SK-N-SH (cell line): ENCODE measurements around the gene CCDC179. TPM values are rescaled to one million over a fixed set of nuclear protein-coding genes. Genes with fewer than 3 reads are reported as not detected.

ENCODE experiments used
- CTCF ChIA-PET: fragments of 300-600, 350-600 bp; formaldehyde crosslinking; extraction: SDS; loops from one replicate; lab custom pipeline; 2021; lab: Yijun Ruan, JAX
- POLR2A ChIA-PET: fragments of 350-600 bp; sonication (Branson Sonifier 250); formaldehyde crosslinking; extraction: SDS; loops from one replicate; lab custom pipeline; 2020; ENCODE audit warnings: antibody characterized with exemption, inconsistent platforms; lab: Yijun Ruan, JAX
- DNase-seq: peaks from one replicate; pipeline ENCODE4 v3.0.0; 2012
- H2AFZ ChIP-seq: fragments of 200-600 bp; sonication (generic); 2 replicates; pipeline ENCODE4 v1.8.1; 2016; ENCODE audit warnings: antibody characterized with exemption, mild to moderate bottlenecking, low read depth
- H3F3A ChIP-seq: fragments of 200-600 bp; sonication (generic); replicated peaks from 2 replicates; pipeline ENCODE3; 2016; ENCODE audit warnings: antibody characterized with exemption, mild to moderate bottlenecking; ENCODE audit not compliant: insufficient read depth
- H3K27ac ChIP-seq, 2 experiments: fragments of 200-500 bp in 1 of 2; fragments of 200-600 bp in 1 of 2; sonication (Bioruptor generic) in 1 of 2; sonication (generic), shearing (Covaris generic) in 1 of 2; 2 replicates each; pipeline versions ENCODE4 v1.5.1 to v1.6.1; 2014 to 2016; ENCODE audit warnings: low read depth in 2 of 2, inconsistent platforms in 1 of 2, low read length in 1 of 2, mild to moderate bottlenecking in 1 of 2, mixed read lengths in 1 of 2
- H3K27me3 ChIP-seq: fragments of 200-600 bp; sonication (generic), shearing (Covaris generic); 2 replicates; pipeline ENCODE4 v1.6.1; 2016; ENCODE audit warnings: mixed run types; ENCODE audit not compliant: insufficient read depth
- H3K36me3 ChIP-seq, 2 experiments: fragments of 200-500 bp in 1 of 2; fragments of 200-600 bp in 1 of 2; sonication (Bioruptor generic) in 1 of 2; sonication (generic) in 1 of 2; replicated peaks in 1 of 2; 2 replicates each; pipeline versions ENCODE3 to v1.5.1; 2014 to 2016; ENCODE audit warnings: low read length in 1 of 2, mild to moderate bottlenecking in 1 of 2; ENCODE audit not compliant: insufficient read depth in 2 of 2, control insufficient read depth in 1 of 2
- H3K4me1 ChIP-seq, 2 experiments: fragments of 200-500 bp in 1 of 2; fragments of 200-600 bp in 1 of 2; sonication (Bioruptor generic) in 1 of 2; sonication (generic), shearing (Covaris generic) in 1 of 2; 2 replicates each; pipeline versions ENCODE4 v1.5.1 to v1.6.1; 2014 to 2016; ENCODE audit warnings: low read depth in 1 of 2, low read length in 1 of 2, mixed run types in 1 of 2; ENCODE audit not compliant: insufficient read depth in 2 of 2, control insufficient read depth in 1 of 2
- H3K4me2 ChIP-seq: fragments of 200-600 bp; sonication (generic), shearing (Covaris generic); 2 replicates; pipeline ENCODE4 v1.6.1; 2017; ENCODE audit warnings: mixed run types
- H3K4me3 ChIP-seq, 2 experiments: fragments of 200-500 bp in 1 of 2; fragments of 200-600 bp in 1 of 2; sonication (Bioruptor generic) in 1 of 2; sonication (generic), shearing (Covaris generic) in 1 of 2; 2 replicates each; pipeline versions ENCODE4 v1.5.1 to v1.8.1; 2014 to 2016; ENCODE audit warnings: low read depth in 2 of 2, inconsistent platforms in 1 of 2, low read length in 1 of 2, mild to moderate bottlenecking in 1 of 2, mixed read lengths in 1 of 2, moderate library complexity in 1 of 2
- H3K79me2 ChIP-seq: fragments of 200-600 bp; sonication (generic); 2 replicates; pipeline ENCODE4 v1.8.1; 2017; ENCODE audit warnings: mild to moderate bottlenecking; ENCODE audit not compliant: insufficient read depth
- H3K9ac ChIP-seq: fragments of 200-600 bp; sonication (generic); 2 replicates; pipeline ENCODE4 v1.6.1; 2017; ENCODE audit warnings: mixed run types
- H3K9me2 ChIP-seq: fragments of 200-600 bp; sonication (generic); 2 replicates; pipeline ENCODE4 v1.6.1; 2017; ENCODE audit warnings: mixed run types
- H3K9me3 ChIP-seq: fragments of 200-600 bp; sonication (generic); 2 replicates; pipeline ENCODE4 v1.6.1; 2017; ENCODE audit warnings: mixed run types, mild to moderate bottlenecking, moderate library complexity
- H4K20me1 ChIP-seq: fragments of 200-600 bp; sonication (generic); 2 replicates; pipeline ENCODE4 v1.6.1; 2017; ENCODE audit warnings: mild to moderate bottlenecking, mixed run types; ENCODE audit not compliant: insufficient read depth
- CTCF ChIP-seq: fragments of 200-600 bp; sonication (generic); IDR thresholded peaks from 2 replicates; pipeline ENCODE4 v1.6.1; 2017; ENCODE audit warnings: antibody characterized with exemption, mild to moderate bottlenecking, moderate library complexity
- FOXJ3 ChIP-seq: sonication (generic); formaldehyde crosslinking; IDR thresholded peaks from 2 replicates; pipeline ENCODE4 v1.5.1; 2020; ENCODE audit warnings: mild to moderate bottlenecking, missing genetic modification reagents
- FOXM1 ChIP-seq: IDR thresholded peaks from 2 replicates; pipeline ENCODE4 v1.4.0; 2012; ENCODE audit warnings: low read depth, mild to moderate bottlenecking
- MAX ChIP-seq: IDR thresholded peaks from 2 replicates; pipeline ENCODE4 v1.4.0; 2012; ENCODE audit warnings: low read depth
- MEF2A ChIP-seq: IDR thresholded peaks from 2 replicates; pipeline ENCODE4 v1.4.0; 2012; ENCODE audit warnings: low read depth, borderline replicate concordance
- NRF1 ChIP-seq: IDR thresholded peaks from 2 replicates; pipeline ENCODE4 v1.6.1; 2012; ENCODE audit warnings: low read depth, mild to moderate bottlenecking, low read length
- RXRA ChIP-seq: IDR thresholded peaks from 2 replicates; pipeline ENCODE4 v1.4.0; 2012; ENCODE audit warnings: low read depth, mild to moderate bottlenecking, borderline replicate concordance
- SIN3A ChIP-seq: IDR thresholded peaks from 2 replicates; pipeline ENCODE4 v1.6.1; 2012; ENCODE audit warnings: low read depth, mild to moderate bottlenecking, low read length, moderate library complexity, borderline replicate concordance
- SMC3 ChIP-seq: IDR thresholded peaks from 2 replicates; pipeline ENCODE4 v1.6.1; 2012; ENCODE audit warnings: low read depth, low read length, improper control_type of control experiment
- USF2 ChIP-seq: fragments of 150-350 bp; IDR thresholded peaks from 2 replicates; pipeline ENCODE4 v1.6.1; 2017; ENCODE audit warnings: antibody characterized with exemption, low read length, low read depth, borderline replicate concordance
- whole genome bisulfite sequencing: methylation state at CpG from one replicate; pipeline ENCODE4 v1.1.6; 2017; ENCODE audit warnings: low lambda C conversion rate; 5-methylcytosine and 5-hydroxymethylcytosine counted together
- polyA plus RNA-seq, 3 experiments: library from polyadenylated mRNA; depleted of rRNA; stranded (reverse); fragments of >200 nt; gene quantifications; 2 replicates each; pipeline ENCODE4 v1.2.3, GENCODE V29; 2012

CCDC179 gene
- polyA plus RNA-seq, 1 of the 3 experiments (the other 2 are of a cell fraction) = not detected

- no peak for DNase-seq
- H3F3A ChIP-seq = no peaks in the 10 kb centered on the region
- TF ChIP-seq NRF1 = no peak
- TF ChIP-seq RXRA = no peak
- 59% methylated on average over 4 of the region's 4 CpGs for WGBS
- no peaks in the 10 kb centered on the region for H3K79me2 ChIP-seq
- no peaks in the 10 kb centered on the region for H3K9me2 ChIP-seq
- no peak overlapping the region for H3K27ac ChIP-seq
- H3K4me2 ChIP-seq = no peak overlapping the region
- H3K9ac ChIP-seq = no peak overlapping the region
- ChIA-PET POLR2A (no interaction called here), CTCF (interaction anchor here (0.8 to 1.9 kb wide), 3 partner anchors 17 to 36 kb away, joined by 3 to 10 read pairs (median 4); no protein-coding TSS in a partner anchor)
- H3K4me1 ChIP-seq = no peaks in the 10 kb centered on the region
- H3K27me3 ChIP-seq = no peaks in the 10 kb centered on the region
- H2AFZ ChIP-seq = no peak overlapping the region
- H3K9me3 ChIP-seq = no peaks in the 10 kb centered on the region
- H4K20me1 ChIP-seq = no peaks in the 10 kb centered on the region
- no peak overlapping the region for H3K4me3 ChIP-seq
- H3K36me3 ChIP-seq = no peaks in the 10 kb centered on the region
These were observed 41.3 kb upstream of the CCDC179 start for GRCh38 chr11:22901603-22902002.

- Histone ChIP-seq H3K4me3 (no peak overlapping the region), H3K9me3 (no peaks in the 10 kb centered on the region), H4K20me1 (no peaks in the 10 kb centered on the region), H3K9ac (no peak overlapping the region), H3K4me1 (no peaks in the 10 kb centered on the region), H3K4me2 (no peak overlapping the region), H3K79me2 (no peaks in the 10 kb centered on the region), H2AFZ (no peak overlapping the region), H3K27me3 (no peaks in the 10 kb centered on the region), H3K27ac (no peak overlapping the region), H3K9me2 (no peaks in the 10 kb centered on the region), H3F3A (no peaks in the 10 kb centered on the region), H3K36me3 (no peaks in the 10 kb centered on the region)
- ChIA-PET POLR2A (no interaction called here), CTCF (interaction anchor here (0.8 to 1.9 kb wide), 3 partner anchors 16 to 36 kb away, joined by 3 to 10 read pairs (median 4); no protein-coding TSS in a partner anchor)
- TF ChIP-seq USF2 (no peak), FOXM1 (no peak), SIN3A (no peak), RXRA (no peak), SMC3 (no peak), CTCF (no peak), FOXJ3 (no peak), MAX (no peak), MEF2A (no peak)
- no peak for DNase-seq
These were observed 40.7 kb upstream of the CCDC179 start for GRCh38 chr11:22900764-22901486.
